Fibroblast of skin of left quadriceps (primary cell): ENCODE measurements around the gene ZDHHC13.

Experiments used
- DNase-seq, 2 experiments: peaks; one replicate each; pipeline ENCODE4 v3.0.0-alpha.2; 2013; ENCODE audit warnings: low read depth in 2 of 2

Gene ZDHHC13

DNA sequence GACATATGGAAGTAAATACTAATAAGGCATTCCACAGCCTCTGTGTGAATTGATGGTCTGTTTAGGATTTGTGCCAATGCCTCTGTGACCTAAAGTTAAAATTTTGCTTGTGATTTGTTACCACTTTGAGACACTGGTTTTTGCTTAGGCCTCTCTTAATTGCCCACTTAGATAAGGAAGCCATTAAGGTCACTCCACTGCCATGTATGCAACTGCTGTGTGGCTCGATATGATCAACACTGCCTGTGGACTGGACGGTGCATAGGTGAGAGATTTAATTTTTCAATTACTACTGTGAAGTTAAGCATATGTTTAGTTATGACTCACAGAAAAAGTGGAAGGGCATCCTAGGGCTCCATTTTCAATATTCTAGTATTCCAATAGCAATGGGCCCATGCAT, 47.9 kb downstream of the ZDHHC13 start:
- DNase-seq: no peak

DNA sequence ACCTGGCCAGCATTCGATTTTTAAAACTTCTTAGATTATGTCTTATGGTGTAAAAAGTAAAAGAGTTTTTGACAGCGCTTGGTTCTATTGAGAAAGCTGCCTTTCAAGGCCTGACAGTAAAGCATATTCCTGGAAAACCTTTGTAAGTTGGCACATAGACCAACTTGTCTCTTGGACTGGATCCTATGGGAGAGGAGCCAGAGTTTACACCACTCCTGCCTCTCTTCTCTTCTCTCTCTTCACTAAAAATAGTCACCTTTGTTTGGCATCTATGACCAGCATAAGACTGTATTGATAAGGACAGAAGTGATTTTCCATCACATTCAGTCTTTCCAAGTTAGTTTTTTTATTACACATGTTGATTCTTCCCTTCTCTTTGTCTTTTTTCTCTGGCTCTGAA, 51.1 kb downstream of the ZDHHC13 start:
- DNase-seq: no peak

DNA sequence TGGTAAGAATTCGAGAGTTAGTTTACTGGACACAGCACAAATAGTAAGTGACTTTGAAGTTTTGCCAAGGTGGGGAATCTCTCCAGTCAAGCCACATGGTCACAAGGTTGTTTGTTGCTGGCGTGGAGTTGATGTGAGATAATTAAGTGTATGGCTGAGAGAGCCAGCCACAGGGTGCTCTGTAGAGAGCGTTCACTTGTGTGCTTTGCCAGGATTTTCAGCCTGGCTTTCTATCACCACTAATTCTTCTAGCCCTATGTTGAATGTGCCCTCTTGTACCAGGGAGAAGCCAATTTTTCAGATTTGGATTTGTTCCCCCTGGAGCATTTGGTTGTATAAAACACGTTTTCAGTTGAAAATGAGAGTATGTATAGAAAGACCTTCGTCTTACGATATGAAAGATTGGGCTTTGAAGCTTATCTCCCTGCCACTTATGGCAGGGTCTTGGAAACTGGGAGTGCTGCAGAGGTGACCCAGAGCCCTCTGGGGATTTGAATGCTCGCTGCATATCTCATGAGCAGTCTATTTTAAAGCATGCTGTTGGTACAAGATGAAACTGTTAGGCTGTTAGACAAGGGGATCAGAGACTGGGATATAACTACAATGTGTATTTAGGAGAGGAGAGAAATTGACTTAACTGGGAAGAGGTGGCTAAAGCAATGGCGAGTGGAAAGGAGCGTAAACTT, 56.2 kb downstream of the ZDHHC13 start:
- no peak for DNase-seq

DNA sequence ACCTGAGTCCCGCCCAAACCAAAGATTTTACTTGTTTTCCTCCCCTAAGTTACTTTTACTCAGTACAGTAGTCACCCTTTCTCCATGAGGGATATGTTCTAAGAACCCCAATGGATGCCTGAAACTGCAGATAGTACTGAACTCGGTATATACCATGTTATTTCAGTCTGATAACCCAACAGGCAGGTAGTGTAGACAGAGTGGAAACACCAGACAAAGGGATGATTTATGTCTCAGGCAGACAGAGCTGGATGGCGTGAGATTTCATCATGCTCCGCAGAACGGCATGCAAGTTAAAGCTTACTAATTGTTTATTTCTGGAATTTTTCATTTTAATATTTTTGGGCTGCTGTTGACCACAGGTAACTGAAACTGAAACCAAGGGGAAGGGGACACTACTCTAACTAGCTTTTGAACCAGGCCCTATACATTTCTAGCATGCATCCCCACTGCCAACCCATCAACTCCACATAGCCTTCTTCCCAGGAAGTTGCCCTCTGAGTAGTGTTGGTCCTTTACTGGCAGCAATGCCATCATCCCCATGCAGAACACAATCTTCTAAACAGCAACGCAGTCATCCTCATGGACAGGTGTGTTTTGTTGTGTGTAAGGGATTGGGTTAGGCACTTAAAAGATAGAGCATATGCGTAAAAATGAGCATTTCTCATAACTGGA, 57.1 kb downstream of the ZDHHC13 start:
- no peak for DNase-seq

DNA sequence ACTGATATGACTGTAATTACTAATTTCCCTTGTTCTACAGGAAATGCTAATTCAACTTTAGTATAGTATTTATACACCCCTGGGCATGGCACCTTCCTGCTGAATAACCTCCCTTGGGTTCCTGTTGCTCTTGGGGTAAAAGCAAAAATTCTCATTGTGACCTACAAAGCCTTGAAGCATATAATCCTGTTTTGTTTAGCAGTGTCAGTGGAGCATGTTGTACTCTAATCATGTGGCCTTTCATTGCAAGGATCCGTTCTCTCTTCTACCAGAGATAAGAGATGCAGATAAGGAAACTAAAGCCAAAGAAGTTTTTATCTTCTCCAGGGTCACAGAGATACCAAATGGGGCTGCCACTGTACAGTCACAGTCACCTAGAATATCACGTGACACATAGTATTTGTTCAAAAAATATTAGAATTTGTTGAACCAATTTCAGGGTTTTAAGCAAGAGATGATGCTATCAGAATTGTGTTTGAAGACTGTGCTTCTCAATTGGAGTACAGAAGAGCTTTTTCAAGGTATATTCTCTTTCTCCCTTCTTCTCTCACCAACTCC, 59.7 kb downstream of the ZDHHC13 start:
- no peak for DNase-seq

DNA sequence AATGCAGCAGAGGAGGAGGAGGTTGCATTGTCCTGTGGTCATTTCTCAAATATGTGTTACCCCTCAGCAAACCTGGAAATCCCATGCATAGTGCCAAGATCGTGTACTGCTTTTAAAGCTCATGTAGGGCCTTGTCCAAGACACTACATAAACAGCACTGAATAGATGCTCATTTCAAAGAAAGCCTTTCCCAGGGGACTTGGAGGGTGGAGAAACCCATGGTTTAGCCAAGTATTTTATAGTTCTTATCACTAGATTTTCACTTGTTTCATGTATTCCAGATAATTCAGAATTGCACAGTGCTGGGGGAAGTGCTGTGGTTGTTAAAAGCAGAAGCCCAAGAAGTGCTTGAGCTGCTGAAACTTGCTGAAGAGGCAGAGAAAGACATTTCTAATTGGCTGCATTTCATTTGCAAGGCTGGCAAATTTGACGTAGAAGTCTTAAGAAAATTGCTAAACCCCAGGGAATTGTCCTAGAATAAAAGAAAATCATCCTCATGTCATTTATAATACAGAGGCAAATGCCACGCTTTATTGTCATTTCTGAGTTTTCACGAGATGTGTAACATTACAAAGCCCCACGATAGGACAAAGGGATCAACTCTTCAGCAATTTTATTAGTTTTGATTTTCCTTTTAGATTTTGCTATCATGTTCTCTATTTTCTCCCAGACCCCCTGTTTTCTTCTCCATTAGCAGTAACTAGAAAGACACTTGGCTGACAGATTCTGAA, 64.7 kb downstream of the ZDHHC13 start:
- no peak for DNase-seq

DNA sequence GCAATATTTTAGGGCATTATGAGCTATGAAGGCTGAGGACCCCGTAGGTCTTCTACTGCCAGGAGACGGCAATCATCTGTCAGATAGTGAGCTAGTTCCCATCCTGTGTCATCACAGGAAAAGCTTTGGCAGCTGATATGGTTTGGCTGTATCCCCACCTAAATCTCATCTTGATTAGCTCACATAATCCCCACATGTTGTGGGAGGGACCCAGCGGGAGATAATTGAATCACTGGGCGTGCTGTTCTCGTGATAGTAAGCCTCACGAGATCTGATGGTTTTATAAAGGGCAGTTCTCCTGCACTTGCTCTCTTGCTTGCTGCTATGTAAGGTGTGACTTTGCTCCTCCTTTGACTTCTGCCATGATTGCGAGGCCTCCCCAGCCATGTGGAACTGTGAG, 66.7 kb downstream of the ZDHHC13 start:
- DNase-seq: no peak

DNA sequence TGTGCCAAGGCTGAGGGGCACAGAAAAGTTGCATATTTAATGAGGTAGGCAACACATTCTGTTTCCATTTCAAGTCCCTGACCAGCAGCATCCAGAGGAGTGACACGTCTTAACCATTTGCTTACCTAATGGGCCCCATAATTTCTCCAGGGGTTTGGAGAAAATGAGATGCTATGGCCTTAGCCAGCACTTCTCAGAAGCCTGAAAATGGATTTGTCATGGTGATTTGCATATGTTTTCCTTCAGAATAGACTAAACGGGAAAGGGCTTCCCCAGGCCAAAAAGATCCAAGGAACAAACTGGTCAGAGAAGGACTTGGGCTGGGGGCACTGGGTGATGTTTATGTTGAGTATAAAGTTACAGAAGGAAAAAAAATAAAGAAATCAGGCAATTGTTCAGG, 68.1 kb downstream of the ZDHHC13 start:
- DNase-seq: no peak

DNA sequence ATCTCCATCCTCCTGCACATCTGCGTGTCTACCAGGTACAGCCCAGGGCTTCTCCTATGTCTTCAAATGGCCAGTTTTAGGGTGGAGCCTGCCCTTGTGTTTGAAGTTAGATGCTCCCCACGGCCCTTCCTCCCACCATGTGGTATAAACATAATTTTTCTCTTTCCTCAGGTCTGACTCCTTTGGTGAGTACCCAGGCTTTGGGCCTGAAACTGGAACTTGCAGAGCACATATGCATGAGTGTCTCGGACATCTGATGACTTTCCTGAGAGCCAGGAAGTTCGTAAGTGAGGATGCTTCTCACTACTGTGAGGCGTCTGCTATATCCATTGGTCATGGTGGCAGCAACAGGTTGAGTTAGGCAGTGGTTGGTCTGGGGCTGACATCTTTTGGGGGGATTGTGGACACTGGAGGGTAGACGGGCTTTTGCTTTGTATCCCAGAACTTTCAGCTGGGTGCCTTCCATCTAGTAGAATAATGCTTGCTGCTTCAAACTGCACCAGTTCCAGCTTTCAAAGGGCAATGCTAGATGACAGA, 68.6 kb downstream of the ZDHHC13 start:
- DNase-seq: no peak

DNA sequence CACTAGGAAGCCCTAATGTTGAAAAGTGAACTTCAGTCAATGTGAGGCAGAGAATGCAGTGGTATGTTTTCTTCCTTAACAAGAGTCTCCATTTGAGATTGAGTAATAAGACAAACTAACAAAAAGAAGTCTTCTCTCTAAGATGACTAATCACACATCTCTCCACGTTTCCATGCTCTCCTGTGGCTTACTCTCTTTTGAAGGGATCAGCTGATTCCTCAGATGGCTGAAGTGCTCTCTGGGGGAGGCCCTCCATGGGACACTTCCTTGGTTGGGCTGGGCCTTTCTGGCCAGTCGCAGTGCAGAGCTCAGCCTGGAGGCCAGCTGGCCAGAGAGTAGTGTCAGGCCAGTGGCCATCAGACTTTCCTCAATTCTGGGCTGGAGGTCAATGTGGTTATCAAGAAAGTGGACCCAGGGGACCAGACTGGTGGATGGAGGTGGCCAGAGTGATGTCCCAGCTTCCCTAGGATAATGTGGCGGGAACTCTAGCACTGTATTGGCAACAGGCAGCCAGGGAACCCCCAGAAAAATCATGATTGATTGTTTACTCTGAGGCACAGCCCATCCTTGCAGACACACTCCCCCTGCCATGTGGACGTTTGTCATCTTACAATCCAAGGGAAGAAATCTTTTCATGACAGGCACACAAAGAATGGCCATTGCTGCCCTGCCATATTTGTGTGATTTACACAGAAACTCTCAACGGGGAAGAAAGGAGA, 70.3 kb downstream of the ZDHHC13 start:
- no peak for DNase-seq

DNA sequence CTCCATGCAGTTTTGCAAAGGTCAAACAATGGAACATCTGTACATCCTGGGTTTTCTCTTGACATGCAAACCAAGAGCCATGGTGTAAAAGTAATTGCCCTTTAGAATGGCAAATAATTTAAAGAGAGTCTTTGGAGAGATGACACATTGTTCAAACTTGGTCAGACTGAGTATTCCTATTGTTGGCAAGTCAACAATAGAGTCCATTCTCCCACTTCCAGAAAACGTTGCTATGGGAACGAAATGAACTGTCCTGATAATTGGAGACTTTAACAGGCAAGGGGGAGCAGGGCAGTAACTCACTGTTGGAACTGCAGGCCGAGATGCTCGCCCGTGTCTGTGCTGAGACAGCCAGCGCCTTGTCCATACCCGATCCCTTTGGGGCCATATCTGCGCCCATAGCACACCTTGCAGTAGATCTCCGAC, 70.9 kb downstream of the ZDHHC13 start:
- no peak for DNase-seq

DNA sequence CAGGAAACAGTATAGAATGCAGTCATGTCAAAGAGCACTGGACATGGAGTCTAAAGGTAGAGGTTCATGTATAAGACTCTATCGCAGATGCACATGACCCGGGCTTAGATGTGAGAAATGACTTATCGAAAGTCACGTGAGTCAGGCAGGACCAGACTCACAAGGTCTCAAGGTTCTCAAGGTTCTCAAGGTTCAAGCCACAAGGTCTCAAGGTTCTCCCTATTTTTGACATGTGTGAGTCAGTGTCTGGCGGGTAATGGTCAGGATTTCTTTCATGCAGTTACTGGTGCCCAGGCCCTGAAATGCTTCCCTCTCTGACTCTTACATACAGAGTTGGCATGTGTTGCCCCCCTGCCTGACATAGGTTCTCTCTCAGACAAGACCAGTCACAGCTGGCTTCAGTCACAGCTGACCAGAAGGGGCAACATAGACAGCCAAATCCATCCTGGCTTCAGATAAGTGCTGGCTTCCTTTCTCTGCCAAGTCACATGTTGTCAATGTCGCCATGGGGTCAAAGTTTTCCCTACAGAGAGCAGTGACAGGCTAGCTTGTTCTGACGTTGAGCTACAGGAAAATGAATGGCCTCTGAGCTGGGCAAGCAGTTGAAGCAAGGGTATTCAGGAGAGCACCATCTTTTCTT, 74.7 kb downstream of the ZDHHC13 start:
- no peak for DNase-seq

DNA sequence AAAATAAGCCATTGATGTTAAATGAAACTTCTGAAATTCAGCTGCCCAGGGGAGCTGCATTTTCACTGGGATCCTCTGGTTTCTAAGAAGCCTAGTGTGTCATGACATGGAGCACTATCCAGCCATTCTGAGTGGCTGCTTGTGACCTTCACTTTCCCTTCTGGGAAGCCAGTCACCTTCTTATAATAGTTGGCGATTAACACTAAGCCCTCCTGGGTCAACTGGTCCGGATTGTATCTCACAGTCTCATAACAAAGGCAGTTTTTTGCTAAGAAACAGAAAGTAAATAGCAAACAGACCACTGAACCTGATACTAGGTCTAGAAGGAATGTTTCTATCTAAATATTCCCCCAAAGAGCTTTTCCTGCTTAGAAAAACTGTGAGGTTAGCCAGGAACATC, 76.9 kb downstream of the ZDHHC13 start:
- no peak for DNase-seq

DNA sequence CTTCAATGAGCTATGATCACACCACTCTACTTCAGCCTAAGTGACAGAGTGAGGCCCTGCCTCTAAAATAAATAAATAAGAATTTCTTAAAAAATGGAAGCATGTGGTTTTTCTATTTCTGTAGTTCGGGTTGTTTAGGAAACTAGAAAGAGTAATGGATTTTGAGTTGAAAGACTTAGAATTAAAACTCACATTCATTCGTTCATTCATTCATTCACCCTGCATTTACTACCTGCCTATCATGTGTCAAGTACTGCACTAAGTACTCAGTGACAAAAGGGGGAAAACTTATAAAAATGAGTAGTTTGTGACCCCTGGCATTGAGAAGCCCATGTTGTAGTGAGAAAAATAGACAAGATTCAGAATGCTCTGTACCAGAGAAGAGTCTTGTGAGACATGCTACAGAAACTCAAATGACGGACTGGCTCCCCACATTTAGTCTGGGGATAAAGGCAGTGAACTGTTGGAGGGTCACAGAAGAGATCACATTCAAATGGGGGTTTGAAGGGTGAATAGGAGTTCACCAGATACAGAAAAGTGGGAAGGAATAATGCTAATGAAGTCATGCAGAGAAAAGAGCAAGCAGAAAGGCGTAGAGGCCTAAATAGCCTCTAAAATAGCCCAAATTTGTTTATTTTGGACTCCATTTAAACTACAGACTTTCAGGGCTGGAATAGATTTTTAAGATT, 77.8 kb downstream of the ZDHHC13 start:
- DNase-seq: no peak

DNA sequence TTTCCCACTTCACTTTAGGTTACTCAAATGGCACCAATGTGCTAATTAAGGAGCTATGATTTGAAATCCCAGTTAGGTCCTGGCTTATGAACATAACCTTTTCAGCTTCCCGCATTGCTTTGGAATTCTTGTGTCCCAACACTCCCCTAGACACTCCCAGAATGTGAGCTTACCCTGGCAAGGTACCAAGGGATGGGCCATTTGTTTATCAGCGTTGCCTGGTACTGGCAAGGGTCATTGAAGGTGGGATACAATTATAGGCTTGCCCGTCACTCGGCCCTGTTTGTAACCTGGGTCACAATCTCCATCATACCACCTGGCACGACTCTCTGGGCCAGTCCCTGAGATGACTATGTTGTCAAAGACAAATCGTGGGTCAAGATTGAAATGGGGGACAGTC, 79.5 kb downstream of the ZDHHC13 start:
- DNase-seq: no peak

DNA sequence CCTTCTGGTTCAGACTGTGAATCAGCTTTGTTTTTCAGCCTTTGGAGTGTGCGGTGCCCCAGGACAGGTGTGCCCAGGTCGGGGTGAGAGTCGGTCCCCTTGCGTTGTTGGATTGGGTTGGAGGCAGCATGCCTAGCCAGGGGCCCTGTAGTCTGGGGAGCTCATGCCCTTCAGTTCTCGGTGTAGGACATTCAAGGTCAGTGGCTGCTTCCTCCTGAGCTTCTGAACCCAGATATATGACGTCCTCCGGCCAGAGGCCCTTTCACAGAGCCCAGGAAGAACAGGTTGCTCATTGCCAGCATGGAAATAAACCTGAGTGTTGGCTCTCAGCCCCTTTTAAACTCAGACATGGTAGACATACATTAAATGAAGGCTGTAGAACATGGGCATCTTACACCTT, 82.1 kb downstream of the ZDHHC13 start:
- DNase-seq: no peak

DNA sequence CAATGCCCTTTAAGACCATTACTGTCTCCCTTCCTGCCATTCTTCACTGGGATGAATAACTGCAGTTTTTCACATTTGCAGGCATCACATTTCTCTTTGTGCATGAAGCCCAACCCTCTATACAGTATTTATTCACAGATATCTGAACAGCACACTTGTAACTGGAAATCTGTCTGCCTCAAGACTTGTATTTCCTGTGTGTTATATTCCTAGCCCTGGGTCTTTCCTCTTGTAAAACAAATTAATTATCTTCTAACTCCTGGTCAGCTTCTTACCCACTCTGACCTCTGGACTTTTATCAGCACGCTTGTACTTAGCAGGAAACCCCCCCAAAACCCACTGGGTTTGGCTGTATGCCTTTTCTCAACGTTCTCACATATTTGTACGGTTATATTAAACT, 82.8 kb downstream of the ZDHHC13 start:
- no peak for DNase-seq

DNA sequence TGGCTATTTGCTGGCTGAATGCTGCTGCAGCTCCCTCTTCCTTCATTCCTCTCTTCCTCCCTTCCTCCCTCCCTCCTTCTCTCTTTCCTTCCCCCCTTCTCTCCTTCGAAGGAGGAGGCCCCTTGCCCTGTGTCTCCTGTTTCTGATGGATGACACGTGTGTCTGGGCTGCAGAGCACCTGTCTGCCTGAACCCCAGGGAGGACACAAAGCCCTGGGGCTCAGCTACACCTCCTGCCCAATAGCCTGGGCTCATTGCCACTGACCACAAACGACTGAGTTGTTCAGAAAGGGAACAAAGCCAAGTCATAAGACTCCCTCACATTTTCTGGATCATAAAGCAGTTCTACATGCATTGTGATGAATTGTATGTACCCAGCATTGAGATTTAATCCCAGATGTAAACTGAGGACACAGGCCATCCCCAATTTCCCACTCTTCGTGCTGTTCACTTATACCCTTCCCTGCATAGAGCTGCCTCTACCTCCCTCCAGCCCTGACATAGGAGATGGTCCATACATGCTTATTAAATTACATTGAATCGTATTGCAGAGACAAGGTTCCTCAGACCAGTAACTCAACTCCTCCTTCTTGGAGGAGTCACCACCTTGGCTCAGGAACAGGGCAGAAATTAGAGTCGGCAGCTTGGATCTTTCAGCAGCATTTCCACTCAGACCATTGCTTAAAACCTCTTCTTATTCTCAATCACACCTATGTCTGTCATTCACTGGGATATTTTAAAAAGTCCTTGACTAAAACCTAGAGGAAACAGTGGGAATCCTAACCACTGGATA, 83.6 kb downstream of the ZDHHC13 start:
- DNase-seq: peak; percentile 18 to 28

DNA sequence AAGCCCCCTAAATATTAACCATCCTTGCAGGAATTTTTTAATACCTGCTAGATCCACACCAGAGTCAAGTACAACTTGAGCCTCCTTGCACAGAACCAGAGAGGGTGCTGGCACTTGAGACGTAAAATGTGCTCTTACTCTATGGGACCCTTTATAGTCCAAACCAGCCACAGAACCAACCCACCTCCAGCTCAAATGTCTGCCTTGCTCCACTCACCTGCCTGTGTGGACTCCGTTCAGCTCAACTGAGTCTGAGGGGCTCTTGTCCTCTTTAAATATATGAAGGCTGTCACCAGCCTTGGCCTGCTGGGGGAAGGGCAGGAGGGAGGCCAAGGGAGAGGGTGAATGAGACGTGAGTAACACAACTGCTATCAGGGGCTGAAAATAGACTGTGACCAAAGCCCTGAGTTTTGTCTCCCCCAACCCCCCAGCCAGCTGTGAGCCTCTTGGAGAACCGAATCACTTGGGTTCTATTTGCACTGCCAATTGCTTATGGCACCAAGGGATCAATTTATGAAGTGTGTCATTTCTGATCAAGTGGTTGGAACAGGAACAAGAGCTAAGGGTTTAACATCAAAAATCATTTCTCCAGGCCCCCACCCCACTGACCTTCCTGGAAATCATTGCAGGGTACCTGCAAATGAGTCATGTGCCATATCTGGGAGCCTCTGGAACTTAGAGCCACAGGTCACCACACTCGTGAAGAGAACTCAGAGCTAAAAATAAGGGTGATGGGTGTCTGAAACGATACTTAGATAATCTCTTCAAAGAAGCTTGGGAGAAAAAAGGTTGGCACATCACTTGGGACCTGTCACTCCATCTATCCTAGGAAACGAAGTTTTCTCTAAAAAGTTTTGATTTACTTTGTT, 85.0 kb downstream of the ZDHHC13 start, which contains the start of gene CSRP3:
Gene CSRP3 (minus strand): TSS at position 247 of the 869 bp plus-strand sequence. CDS start 9,535 bp downstream, outside the sequence.
- DNase-seq: no peak
